GM15510 (cell line): ENCODE measurements around the gene GARS1.

Source experiments
- POLR2A ChIP-seq: IDR thresholded peaks from 3 replicates; pipeline ENCODE4 v1.6.1; 2011; ENCODE audit warnings: borderline replicate concordance; ENCODE audit not compliant: insufficient read length; ENCODE audit errors: extremely low read depth

GARS1 gene

GRCh38 chr7:30634634-30635201 lies 40.0 kb downstream of the GARS1 start:
- no peak for TF ChIP-seq POLR2A

- TF ChIP-seq POLR2A, result no peak
Observed at GRCh38 chr7:30635798-30636197, 41.1 kb downstream of the GARS1 start.

GRCh38 chr7:30642789-30643188 lies 48.1 kb downstream of the GARS1 start:
- TF ChIP-seq POLR2A, result no peak

GRCh38 chr7:30644286-30644955 lies 49.7 kb downstream of the GARS1 start:
- no peak for TF ChIP-seq POLR2A

GRCh38 chr7:30645661-30646060 lies 51.0 kb downstream of the GARS1 start:
- no peak for TF ChIP-seq POLR2A

- no peak for TF ChIP-seq POLR2A
Observed at GRCh38 chr7:30646154-30646553, 51.5 kb downstream of the GARS1 start.

GRCh38 chr7:30647589-30648364 lies 53.1 kb downstream of the GARS1 start:
- TF ChIP-seq POLR2A, result no peak

GRCh38 chr7:30648744-30649540 lies 54.3 kb downstream of the GARS1 start:
- TF ChIP-seq POLR2A, result no peak

- TF ChIP-seq POLR2A, result no peak
Observed at GRCh38 chr7:30649717-30650420, 55.2 kb downstream of the GARS1 start.

GRCh38 chr7:30650421-30650808 lies 55.7 kb downstream of the GARS1 start:
- no peak for TF ChIP-seq POLR2A

- no peak for TF ChIP-seq POLR2A
Observed at GRCh38 chr7:30652132-30652531, 57.5 kb downstream of the GARS1 start.

GRCh38 chr7:30652698-30653641 lies 58.3 kb downstream of the GARS1 start:
- no peak for TF ChIP-seq POLR2A
